GM21619 (cell line): ENCODE data around the gene ITCH.

Source experiments
- ATAC-seq: cut with Tn5 transposase; IDR thresholded peaks from one replicate; pipeline ENCODE4 v1.9.1; 2021; ENCODE audit not compliant: unreplicated experiment

ITCH gene

GRCh38 chr20:34526466-34526865 lies 163.4 kb downstream of the ITCH start:
- ATAC-seq, result no peak

GRCh38 chr20:34527016-34527415 lies 163.9 kb downstream of the ITCH start:
- no peak for ATAC-seq

- no peak for ATAC-seq
Measured at GRCh38 chr20:34528921-34529297, 165.8 kb downstream of the ITCH start.

GRCh38 chr20:34529742-34530141 lies 166.7 kb downstream of the ITCH start:
- no peak for ATAC-seq

GRCh38 chr20:34530342-34530741 lies 167.3 kb downstream of the ITCH start:
- ATAC-seq, result no peak

GRCh38 chr20:34531608-34532265 lies 168.7 kb downstream of the ITCH start:
- no peak for ATAC-seq

- no peak for ATAC-seq
Measured at GRCh38 chr20:34532320-34532719, 169.2 kb downstream of the ITCH start.

- ATAC-seq, result no peak
Measured at GRCh38 chr20:34532756-34533155, 169.7 kb downstream of the ITCH start.

- no peak for ATAC-seq
Measured at GRCh38 chr20:34534391-34535165, 171.5 kb downstream of the ITCH start.

- no peak for ATAC-seq
Measured at GRCh38 chr20:34535301-34535840, 172.3 kb downstream of the ITCH start.

- ATAC-seq, result no peak
Measured at GRCh38 chr20:34535857-34536256, 172.8 kb downstream of the ITCH start.

GRCh38 chr20:34536798-34537394 lies 173.8 kb downstream of the ITCH start:
- ATAC-seq, result no peak

- no peak for ATAC-seq
Measured at GRCh38 chr20:34537651-34538050, 174.6 kb downstream of the ITCH start.

GRCh38 chr20:34538671-34539123 lies 175.6 kb downstream of the ITCH start:
- no peak for ATAC-seq

GRCh38 chr20:34539756-34540155 lies 176.7 kb downstream of the ITCH start:
- ATAC-seq, result no peak

- no peak for ATAC-seq
Measured at GRCh38 chr20:34540596-34541263, 177.7 kb downstream of the ITCH start.

GRCh38 chr20:34541264-34541901 lies 178.3 kb downstream of the ITCH start:
- no peak for ATAC-seq

- no peak for ATAC-seq
Measured at GRCh38 chr20:34541917-34542316, 178.8 kb downstream of the ITCH start.

- ATAC-seq, result no peak
Measured at GRCh38 chr20:34542439-34542838, 179.4 kb downstream of the ITCH start.

GRCh38 chr20:34543463-34544056 lies 180.5 kb downstream of the ITCH start:
- no peak for ATAC-seq
